ENCODE measurements around the gene KCTD10. TPM values are rescaled to one million over a fixed set of nuclear protein-coding genes. Genes with fewer than 3 reads are reported as not detected.

KCTD10 gene
- polyA plus RNA-seq (ENCODE audit: insufficient read length in 12 of 12) = 10 to 100 TPM in 11 of 12 donors, not detected in 1; 26.9 to 53.1 (median 32.3) TPM
- long read RNA-seq, donor 1, full-length matches to known transcripts = 10 of 10 reads
- long read RNA-seq, donor 1, partial matches to known transcripts = 0 of 10 reads
- long read RNA-seq, donor 1, other reads (novel, unspliced or antisense) = 0 of 10 reads
- long read RNA-seq, donor 2, full-length matches to known transcripts = 6 of 6 reads
- long read RNA-seq, donor 2, partial matches to known transcripts = 0 of 6 reads
- long read RNA-seq, donor 2, other reads (novel, unspliced or antisense) = 0 of 6 reads
- long read RNA-seq, donor 3, full-length matches to known transcripts = 7 of 7 reads
- long read RNA-seq, donor 3, partial matches to known transcripts = 0 of 7 reads
- long read RNA-seq, donor 3, other reads (novel, unspliced or antisense) = 0 of 7 reads
- long read RNA-seq, donor 4, full-length matches to known transcripts = 3 of 3 reads
- long read RNA-seq, donor 4, partial matches to known transcripts = 0 of 3 reads
- long read RNA-seq, donor 4, other reads (novel, unspliced or antisense) = 0 of 3 reads
- long read RNA-seq, donor 5 = 0 reads
- long read RNA-seq, donor 6, full-length matches to known transcripts = 2 of 2 reads
- long read RNA-seq, donor 6, partial matches to known transcripts = 0 of 2 reads
- long read RNA-seq, donor 6, other reads (novel, unspliced or antisense) = 0 of 2 reads
- long read RNA-seq, donor 7, full-length matches to known transcripts = 9 of 9 reads
- long read RNA-seq, donor 7, partial matches to known transcripts = 0 of 9 reads
- long read RNA-seq, donor 7, other reads (novel, unspliced or antisense) = 0 of 9 reads
- long read RNA-seq, donor 8, full-length matches to known transcripts = 7 of 7 reads
- long read RNA-seq, donor 8, partial matches to known transcripts = 0 of 7 reads
- long read RNA-seq, donor 8, other reads (novel, unspliced or antisense) = 0 of 7 reads
- long read RNA-seq, donor 9, full-length matches to known transcripts = 2 of 2 reads
- long read RNA-seq, donor 9, partial matches to known transcripts = 0 of 2 reads
- long read RNA-seq, donor 9, other reads (novel, unspliced or antisense) = 0 of 2 reads
- long read RNA-seq, donor 10, full-length matches to known transcripts = 11 of 11 reads
- long read RNA-seq, donor 10, partial matches to known transcripts = 0 of 11 reads
- long read RNA-seq, donor 10, other reads (novel, unspliced or antisense) = 0 of 11 reads
- long read RNA-seq, donor 11, full-length matches to known transcripts = 14 of 14 reads
- long read RNA-seq, donor 11, partial matches to known transcripts = 0 of 14 reads
- long read RNA-seq, donor 11, other reads (novel, unspliced or antisense) = 0 of 14 reads

GRCh38 chr12:109477185-109477962 lies at the start of gene KCTD10, which contains the start of gene UBE3B:
KCTD10 (minus strand) TSS chr12:109477300; CDS start chr12:109477262, 38 bp downstream.
UBE3B (plus strand) TSS chr12:109477634; CDS start chr12:109483552, 5,918 bp downstream.
- peak; percentile 93 for DNase-seq

- DNase-seq = no peak
Observed at GRCh38 chr12:109525279-109525585, 48.1 kb upstream of the KCTD10 start.

GRCh38 chr12:109524466-109525278 lies 47.6 kb upstream of the KCTD10 start:
- no peak for DNase-seq

- no peak for DNase-seq
Observed at GRCh38 chr12:109523504-109523903, 46.4 kb upstream of the KCTD10 start.

- no peak for DNase-seq
Observed at GRCh38 chr12:109523071-109523470, 46.0 kb upstream of the KCTD10 start.

GRCh38 chr12:109521831-109522230 lies 44.7 kb upstream of the KCTD10 start:
- DNase-seq = no peak

GRCh38 chr12:109519787-109520186 lies 42.7 kb upstream of the KCTD10 start:
- no peak for DNase-seq

GRCh38 chr12:109518820-109519665 lies 41.9 kb upstream of the KCTD10 start:
- DNase-seq = peak; percentile 52

- no peak for DNase-seq
Observed at GRCh38 chr12:109517619-109518018, 40.5 kb upstream of the KCTD10 start.

- DNase-seq = no peak
Observed at GRCh38 chr12:109513977-109514376, 36.9 kb upstream of the KCTD10 start.

- DNase-seq = no peak
Observed at GRCh38 chr12:109513051-109513450, 36.0 kb upstream of the KCTD10 start.

- no peak for DNase-seq
Observed at GRCh38 chr12:109512608-109513007, 35.5 kb upstream of the KCTD10 start.

- no peak for DNase-seq
Observed at GRCh38 chr12:109510196-109510595, 33.1 kb upstream of the KCTD10 start.

GRCh38 chr12:109504068-109504467 lies 27.0 kb upstream of the KCTD10 start:
- DNase-seq = no peak

- no peak for DNase-seq
Observed at GRCh38 chr12:109503611-109504010, 26.5 kb upstream of the KCTD10 start.

- DNase-seq = no peak
Observed at GRCh38 chr12:109502332-109502731, 25.2 kb upstream of the KCTD10 start.

GRCh38 chr12:109501299-109501698 lies 24.2 kb upstream of the KCTD10 start:
- DNase-seq = no peak

GRCh38 chr12:109500406-109501185 lies 23.5 kb upstream of the KCTD10 start:
- DNase-seq = no peak
